ENCODE measurements around the gene URB2. TPM values are rescaled to one million over a fixed set of nuclear protein-coding genes. Genes with fewer than 3 reads are reported as not detected.
"Not testable (repeated sequence)": the region's sequence is repeated elsewhere in the genome, so short reads cannot be mapped to it uniquely, and the experiment has no call there.

The URB2 gene
- 1 to 10 TPM; 7.2 to 8.2 (median 7.8) TPM for polyA plus RNA-seq (ENCODE audit: insufficient read length in 4 of 4)

- DNase-seq (ENCODE audit: low read depth in 4 of 4, low spot score in 2 of 4), result peak; percentile 52 to 86 (median 72)
Observed at GRCh38 chr1:229625915-229626831, at the start of gene URB2, which contains the start of gene TAF5L. Gene URB2 (plus strand): TSS chr1:229626247. CDS start chr1:229627634, 1,387 bp downstream. Gene TAF5L (minus strand): TSS chr1:229626122. CDS start chr1:229614482, 11,640 bp downstream.

DNA sequence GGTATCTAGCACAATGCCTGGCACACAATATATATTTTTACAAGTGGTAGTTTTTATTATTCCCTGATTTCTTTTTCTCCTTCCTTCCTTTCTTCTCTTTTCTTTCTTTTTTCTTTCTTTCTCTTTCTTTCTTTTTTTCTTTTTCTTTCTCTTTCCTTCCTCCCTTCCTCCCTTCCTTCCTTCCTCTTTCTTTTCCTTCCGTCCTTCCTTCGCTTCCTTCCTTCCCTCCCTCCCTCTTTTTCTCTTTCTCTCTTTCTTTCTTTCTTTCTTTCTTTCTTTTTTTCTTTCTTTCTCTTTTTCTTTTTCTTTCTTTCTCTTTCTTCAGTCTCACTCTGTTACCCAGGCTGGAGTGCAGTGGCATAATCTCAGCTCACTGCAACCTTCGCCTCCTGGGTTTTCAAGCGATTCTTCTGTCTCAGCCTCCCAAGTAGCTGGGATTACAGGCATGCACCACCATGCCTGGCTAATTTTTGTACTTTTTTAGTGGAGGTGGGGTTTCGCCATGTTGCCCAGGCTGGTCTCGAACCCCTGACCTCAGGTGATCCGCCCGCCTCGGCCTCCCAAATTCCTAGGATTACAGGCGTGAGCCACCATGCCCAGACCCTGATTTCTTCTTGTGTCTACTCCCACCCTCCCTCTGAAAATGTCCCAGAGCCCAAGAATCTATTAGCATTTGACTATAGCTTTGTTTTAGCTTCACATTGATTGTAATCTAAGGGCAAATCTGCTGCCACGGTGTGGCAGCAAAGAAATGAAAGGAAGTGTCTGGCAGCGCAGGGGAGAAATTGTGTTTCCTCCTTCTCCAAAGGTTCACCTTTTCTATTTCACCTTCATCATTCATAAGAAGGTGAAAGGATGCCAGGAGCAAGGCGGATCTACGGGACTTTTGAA, 47.6 kb upstream of the URB2 start:
- DNase-seq (ENCODE audit: low read depth in 4 of 4, low spot score in 2 of 4), result no peak

DNA sequence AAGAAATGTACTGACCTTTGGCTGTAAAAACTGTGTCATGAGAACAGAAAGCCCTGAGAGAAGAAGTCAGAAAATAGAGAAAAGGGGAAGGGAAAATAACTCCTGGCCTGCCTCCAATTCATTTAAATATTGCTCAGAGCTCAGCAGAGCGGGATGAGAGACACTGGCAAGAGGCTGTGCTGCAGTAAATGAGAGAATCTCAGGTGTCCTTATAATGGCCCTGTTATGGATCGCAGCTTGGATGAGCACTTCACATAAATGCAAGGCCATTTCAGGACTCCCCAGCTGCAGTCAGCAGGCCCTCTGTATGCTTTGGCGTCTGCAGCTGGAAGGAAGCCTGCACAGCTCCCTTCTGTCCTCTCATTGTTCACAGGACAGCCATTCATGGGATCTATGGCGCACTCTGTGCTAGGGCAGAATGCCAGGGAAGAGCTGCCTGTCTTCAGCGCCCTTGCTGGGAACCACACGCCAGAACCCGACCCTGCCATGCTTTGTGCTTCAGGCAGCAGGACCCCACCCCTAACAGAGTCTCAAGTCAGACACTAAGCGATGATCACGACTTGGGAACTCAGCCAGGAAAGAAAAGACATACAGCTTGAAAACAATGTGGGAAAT, 46.9 kb upstream of the URB2 start:
- peak in 1 of 4 donors; percentile 37 for DNase-seq (ENCODE audit: low read depth in 4 of 4, low spot score in 2 of 4)

DNA sequence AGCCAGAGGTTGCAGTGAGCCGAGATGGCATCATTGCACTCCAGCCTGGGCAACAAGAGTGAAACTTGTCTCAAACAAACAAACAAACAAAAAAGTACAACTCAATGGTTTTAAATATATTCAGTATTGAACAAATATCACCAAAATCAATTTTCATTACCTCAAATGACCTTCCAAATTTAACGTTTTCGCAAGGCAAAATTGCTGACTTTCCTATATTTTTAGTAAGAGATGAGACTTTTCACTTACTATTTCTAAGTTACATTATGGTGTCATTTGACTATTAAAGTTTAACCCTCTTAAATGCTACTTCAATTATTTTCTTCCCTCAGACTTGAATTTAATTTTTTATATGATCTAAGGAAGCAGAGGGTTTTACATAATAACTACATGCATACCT, 44.6 kb upstream of the URB2 start:
- no peak for DNase-seq (ENCODE audit: low read depth in 4 of 4, low spot score in 2 of 4)

DNA sequence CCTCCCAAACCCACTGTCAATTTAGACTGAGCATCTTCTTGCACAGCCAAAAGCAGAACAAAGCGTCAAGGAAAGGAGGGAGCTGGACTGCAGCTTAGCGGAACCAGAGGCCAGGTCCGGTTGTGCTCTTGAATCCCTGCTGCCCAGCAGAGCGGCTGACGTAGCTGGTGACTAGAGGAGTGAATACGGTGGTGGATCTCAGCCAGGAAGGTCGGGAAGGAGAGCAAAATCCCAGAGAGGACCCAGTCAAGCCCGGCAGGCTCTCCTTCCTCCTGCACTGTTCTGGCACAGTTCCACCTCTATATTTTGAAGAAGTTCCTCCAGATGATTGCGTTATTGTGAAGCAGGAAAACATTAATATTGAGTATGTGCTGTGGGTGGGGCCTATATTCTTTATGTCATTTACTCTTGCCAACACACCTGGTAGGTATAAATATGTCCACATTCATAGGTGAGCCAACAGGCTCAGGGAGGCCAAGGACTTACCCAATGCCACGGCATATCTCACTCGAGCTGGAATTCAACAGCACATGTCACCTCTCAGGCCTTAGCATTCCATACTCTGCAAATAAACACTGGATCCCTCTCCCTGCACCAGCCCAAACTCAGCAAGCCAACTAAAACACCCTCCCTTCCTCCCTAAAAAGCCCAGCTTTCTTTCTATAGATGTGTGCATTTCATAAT, 43.9 kb upstream of the URB2 start:
- no peak for DNase-seq (ENCODE audit: low read depth in 4 of 4, low spot score in 2 of 4)

GRCh38 chr1:229582715-229583114, 43.3 kb upstream of the URB2 start:
- DNase-seq (ENCODE audit: low read depth in 4 of 4, low spot score in 2 of 4), result no peak

DNA sequence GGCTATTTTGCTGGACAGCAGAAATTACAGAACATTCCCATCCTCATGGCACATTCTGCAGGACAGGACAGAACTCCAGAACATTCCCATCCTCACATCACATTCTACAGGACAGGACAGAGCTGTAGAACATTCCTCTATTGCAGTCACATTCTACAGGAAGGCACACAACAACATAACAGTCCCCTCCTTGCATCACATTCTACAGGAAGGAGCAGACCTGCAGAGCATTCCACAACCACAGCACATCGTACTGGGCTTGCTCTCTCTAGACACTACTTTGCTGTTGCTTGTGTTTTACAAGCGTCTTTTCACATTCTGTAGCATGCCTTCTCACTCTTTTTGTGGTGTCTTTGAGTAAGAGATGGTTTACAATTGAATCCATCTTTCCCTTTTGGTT, 40.7 kb upstream of the URB2 start:
- DNase-seq (ENCODE audit: low read depth in 4 of 4, low spot score in 2 of 4), result no peak

DNA sequence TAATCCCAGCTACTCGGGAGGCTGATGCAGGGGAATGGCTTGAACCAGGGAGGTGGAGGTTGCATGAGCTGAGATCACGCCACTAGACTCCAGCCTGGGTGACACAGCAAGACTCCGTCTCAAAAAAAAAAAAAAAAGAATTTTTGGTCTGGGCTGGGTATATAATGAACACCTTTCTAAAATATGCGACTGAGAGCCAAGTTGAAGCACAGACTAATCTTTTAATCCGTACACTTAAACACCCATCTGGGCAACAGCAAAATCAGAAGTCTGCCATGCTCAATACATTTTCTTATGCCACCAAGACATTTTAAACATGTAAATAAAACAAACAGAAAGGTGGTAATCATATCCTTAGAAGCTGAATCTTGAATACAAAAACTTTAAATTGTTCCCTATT, 35.9 kb upstream of the URB2 start:
- no peak for DNase-seq (ENCODE audit: low read depth in 4 of 4, low spot score in 2 of 4)

DNA sequence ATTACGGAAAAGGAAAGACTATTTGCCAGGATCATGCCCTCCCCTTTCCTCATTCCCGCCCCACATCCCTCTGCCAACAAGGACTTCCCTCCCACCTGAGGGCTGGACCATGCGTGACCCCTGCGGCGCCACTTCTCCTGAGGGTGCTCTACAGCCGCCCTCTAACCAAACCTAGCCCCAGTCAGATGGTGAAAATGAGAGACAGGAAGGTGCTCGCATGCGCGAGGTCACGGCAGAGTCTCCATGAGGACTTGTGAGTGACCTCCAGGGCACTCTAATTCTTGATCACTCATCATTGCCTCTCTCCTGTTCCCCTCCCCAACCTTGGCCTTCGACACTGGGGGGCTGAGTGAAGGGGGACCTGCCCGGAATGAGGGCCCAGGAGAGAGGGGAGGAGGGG, 32.2 kb upstream of the URB2 start:
- no peak for DNase-seq (ENCODE audit: low read depth in 4 of 4, low spot score in 2 of 4)

- DNase-seq (ENCODE audit: low read depth in 4 of 4, low spot score in 2 of 4), result no peak
Observed at GRCh38 chr1:229594227-229595008, 31.6 kb upstream of the URB2 start.

DNA sequence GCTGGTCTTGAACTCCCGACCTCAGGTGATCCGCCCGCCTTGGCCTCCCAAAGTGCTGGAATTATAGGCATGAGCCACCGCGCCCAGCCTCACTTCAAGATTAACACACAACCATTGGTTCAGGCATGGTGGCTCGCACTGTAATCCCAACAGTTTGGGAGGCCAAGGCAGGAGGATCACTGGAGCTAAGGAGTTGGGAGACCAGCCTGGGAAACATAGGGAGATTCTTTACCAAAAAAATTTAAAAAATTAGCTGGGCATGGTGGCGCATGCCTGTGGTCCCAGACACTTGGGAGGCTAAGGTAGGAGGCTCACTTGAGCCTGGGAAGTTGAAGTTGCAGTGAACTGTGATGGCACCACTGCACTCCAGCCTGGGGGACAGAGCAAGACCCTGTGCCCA, 30.2 kb upstream of the URB2 start:
- DNase-seq (ENCODE audit: low read depth in 4 of 4, low spot score in 2 of 4), result not testable (repeated sequence)

GRCh38 chr1:229596925-229597699, 28.9 kb upstream of the URB2 start:
- DNase-seq (ENCODE audit: low read depth in 4 of 4, low spot score in 2 of 4), result no peak

GRCh38 chr1:229597877-229598276, 28.2 kb upstream of the URB2 start:
- no peak for DNase-seq (ENCODE audit: low read depth in 4 of 4, low spot score in 2 of 4)

DNA sequence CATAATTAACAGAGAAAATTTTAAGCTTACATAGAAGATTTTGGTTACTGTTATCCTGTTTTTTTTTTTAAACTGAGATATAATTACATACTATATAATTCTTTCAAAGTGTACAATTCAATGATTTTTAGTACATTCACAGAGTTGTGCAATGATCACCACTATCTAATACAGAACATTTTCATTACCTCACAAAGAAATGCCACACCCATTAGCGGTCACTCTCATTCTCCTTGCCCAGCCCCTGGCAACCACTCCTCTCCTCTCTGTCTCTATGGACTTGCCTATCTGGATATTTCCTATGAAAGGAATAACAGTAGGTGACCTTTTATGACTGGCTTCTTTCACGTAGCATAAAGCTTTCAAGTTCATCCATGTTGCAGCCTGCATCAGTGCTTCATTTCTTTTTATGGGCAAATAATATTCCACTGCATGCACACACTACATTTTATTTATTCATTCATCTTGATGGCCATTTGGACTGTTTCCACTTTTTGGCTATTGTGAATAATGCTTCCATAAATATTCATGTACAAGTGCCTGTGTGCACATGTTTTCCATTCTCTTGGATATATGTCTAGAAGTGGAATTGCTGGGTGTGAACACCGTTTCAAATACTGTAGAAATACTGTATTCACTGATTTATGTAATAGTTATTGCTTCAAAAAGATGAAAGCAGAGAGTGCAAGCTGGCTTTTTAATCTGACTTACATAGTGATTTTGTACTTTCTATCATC, 26.7 kb upstream of the URB2 start:
- no peak for DNase-seq (ENCODE audit: low read depth in 4 of 4, low spot score in 2 of 4)

DNA sequence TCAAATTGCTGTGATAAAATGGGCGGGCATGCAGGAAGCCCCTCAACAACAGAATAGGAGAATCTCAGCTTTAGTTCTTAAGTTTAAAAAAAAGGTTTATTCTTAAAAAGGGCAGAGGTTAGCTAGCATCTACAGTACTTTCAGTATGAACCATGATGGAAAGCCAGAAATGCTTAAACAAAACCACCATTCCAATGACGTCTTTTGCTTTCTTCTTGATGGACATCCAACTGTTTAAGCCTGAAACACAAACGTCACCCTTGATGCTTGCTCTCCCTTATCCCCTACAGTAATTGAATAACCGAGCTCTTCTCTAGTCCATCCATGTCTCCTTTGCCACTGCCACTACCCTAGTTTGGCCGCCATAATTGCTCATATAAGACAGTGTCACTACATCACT, 25.8 kb upstream of the URB2 start:
- DNase-seq (ENCODE audit: low read depth in 4 of 4, low spot score in 2 of 4), result no peak

DNA sequence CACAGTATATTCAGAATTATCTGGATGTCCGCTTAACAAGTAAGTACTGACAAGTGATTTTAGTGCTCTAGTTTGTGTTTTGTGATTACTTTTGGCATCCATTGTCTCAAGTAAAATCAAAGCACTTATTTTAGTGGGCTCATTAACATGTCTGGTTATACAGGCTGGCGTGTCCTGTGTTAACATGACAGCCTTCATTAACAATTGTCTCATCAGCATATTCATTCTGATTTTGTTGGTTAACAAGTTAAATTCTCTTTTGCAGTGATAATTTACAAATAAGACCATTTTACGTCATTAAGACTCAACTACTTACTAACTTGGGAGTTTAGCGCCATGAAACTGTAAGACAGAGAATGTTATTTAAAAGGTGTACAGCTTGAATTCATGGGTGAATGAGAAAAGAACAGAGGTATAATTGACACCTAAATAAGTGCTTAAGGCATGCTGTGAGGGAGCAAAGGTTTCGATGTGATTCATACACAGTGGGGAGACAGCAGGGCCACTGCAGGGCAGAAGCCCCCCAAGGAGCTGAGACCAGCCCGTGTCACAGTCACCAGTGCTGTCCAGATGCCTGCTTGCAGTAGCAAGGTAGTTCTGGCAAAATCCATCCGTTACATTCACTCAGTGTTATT, 22.6 kb upstream of the URB2 start:
- DNase-seq (ENCODE audit: low read depth in 4 of 4, low spot score in 2 of 4), result no peak

- DNase-seq (ENCODE audit: low read depth in 4 of 4, low spot score in 2 of 4), result no peak
Observed at GRCh38 chr1:229607370-229607769, 18.7 kb upstream of the URB2 start.

DNA sequence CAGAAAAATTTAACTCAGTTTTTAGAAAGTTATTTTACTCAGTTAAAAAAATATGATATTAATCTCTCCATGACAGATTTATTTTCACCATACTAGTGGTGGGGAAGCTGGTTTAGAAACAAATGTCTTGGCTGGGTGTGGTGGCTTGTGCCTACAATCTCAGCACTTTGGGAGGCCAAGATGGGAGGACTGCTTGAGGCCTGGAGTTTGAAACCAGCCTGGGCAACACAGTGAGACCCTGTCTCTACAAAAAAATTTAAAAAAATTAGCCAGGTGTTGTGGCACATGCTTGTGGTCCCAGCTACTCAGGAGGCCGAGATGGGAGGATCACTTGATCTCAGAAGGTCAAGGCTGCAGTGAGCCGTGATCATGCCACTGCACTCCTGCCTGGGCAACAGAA, 17.5 kb upstream of the URB2 start:
- DNase-seq (ENCODE audit: low read depth in 4 of 4, low spot score in 2 of 4), result no peak

Measured in left renal cortex interstitium (tissue), 4 donors.